ENCODE data around the gene CTTN. TPM values are rescaled to one million over a fixed set of nuclear protein-coding genes. Genes with fewer than 3 reads are reported as not detected.
"Not testable (repeated sequence)": the region's sequence is repeated elsewhere in the genome, so short reads cannot be mapped to it uniquely, and the experiment has no call there.

The CTTN gene
- total and polyA plus RNA-seq, 3 donors from 2014 or later: 136 to 377 (median 354) TPM

GRCh38 chr11:70448983-70449567 lies 50.7 kb downstream of the CTTN start:
- no peaks in the 10 kb centered on the region for H3K4me1 ChIP-seq
- no peaks in the 10 kb centered on the region for H3K36me3 ChIP-seq (ENCODE audit: low read depth, missing control alignments)
- no peak overlapping the region for H3K4me3 ChIP-seq
- intact Hi-C loops (cut with DNase I; ENCODE audit: low total_unique reads): no loop called here
- H3K9me3 ChIP-seq: no peaks in the 10 kb centered on the region
- DNase-seq: no peak
- 61 to 65% methylated on average over 2 of the region's 2 CpGs for WGBS, 2 donors
- H3K27ac ChIP-seq: no peak overlapping the region
- TF ChIP-seq POLR2A (IDR thresholded peaks at IDR 0.05): no peak
- TF ChIP-seq, protein P1, sequence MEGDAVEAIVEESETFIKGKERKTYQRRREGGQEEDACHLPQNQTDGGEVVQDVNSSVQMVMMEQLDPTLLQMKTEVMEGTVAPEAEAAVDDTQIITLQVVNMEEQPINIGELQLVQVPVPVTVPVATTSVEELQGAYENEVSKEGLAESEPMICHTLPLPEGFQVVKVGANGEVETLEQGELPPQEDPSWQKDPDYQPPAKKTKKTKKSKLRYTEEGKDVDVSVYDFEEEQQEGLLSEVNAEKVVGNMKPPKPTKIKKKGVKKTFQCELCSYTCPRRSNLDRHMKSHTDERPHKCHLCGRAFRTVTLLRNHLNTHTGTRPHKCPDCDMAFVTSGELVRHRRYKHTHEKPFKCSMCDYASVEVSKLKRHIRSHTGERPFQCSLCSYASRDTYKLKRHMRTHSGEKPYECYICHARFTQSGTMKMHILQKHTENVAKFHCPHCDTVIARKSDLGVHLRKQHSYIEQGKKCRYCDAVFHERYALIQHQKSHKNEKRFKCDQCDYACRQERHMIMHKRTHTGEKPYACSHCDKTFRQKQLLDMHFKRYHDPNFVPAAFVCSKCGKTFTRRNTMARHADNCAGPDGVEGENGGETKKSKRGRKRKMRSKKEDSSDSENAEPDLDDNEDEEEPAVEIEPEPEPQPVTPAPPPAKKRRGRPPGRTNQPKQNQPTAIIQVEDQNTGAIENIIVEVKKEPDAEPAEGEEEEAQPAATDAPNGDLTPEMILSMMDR (IDR thresholded peaks at IDR 0.05): peak in 1 of 3 experiments; percentile 31
- no peaks in the 10 kb centered on the region for H3K27me3 ChIP-seq

- peaks cover 3% of the 10 kb centered on the region for H3K4me1 ChIP-seq
- H3K27ac ChIP-seq: no peak overlapping the region
- TF ChIP-seq, protein P1 (IDR thresholded peaks at IDR 0.05): no peak
- TF ChIP-seq POLR2A (IDR thresholded peaks at IDR 0.05): no peak
- no peaks in the 10 kb centered on the region for H3K27me3 ChIP-seq
- no peak overlapping the region for H3K4me3 ChIP-seq
- no peak for DNase-seq
- H3K9me3 ChIP-seq: no peaks in the 10 kb centered on the region
- WGBS, 2 donors: 89 to 91% methylated on average over 9 of the region's 9 CpGs
- no peaks in the 10 kb centered on the region for H3K36me3 ChIP-seq (ENCODE audit: low read depth, missing control alignments)
- intact Hi-C loops (cut with DNase I; ENCODE audit: low total_unique reads): no loop called here
These were observed 56.0 kb downstream of the CTTN start for GRCh38 chr11:70454197-70454767.

- DNase-seq; intact Hi-C loops (cut with DNase I; ENCODE audit: low total_unique reads); H3K27me3 ChIP-seq: not testable (repeated sequence)
These were observed 56.5 kb downstream of the CTTN start for GRCh38 chr11:70454811-70455210.

DNA sequence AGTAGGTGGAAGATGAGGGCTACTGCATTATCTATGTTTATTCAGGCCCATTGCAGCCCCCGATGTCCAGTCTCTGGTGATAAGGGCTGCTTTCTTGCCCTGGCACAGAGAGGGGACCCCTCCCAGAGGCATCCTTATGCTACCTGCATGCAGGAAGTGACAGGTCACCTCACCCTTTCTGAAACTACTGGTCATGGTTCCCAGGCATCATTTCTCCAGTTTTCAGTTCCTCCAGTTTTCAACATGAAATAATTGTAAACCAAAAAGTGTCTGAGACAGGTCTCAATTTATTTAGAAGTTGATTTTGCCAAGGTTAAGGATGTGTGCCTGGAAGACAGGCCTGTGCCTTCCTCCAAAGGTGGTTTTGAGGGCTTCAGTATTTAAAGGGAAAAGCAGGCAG lies 57.0 kb downstream of the CTTN start:
- TF ChIP-seq POLR2A (IDR thresholded peaks at IDR 0.05): no peak
- TF ChIP-seq, protein P1 (IDR thresholded peaks at IDR 0.05): no peak
- H3K27ac ChIP-seq: no peak overlapping the region
- intact Hi-C loops (cut with DNase I; ENCODE audit: low total_unique reads): no loop called here
- no peaks in the 10 kb centered on the region for H3K27me3 ChIP-seq
- H3K9me3 ChIP-seq: no peaks in the 10 kb centered on the region
- no peaks in the 10 kb centered on the region for H3K36me3 ChIP-seq (ENCODE audit: low read depth, missing control alignments)
- no peak overlapping the region for H3K4me3 ChIP-seq
- WGBS, 2 donors: 62 to 68% methylated on average over 1 of the region's 1 CpG
- DNase-seq: no peak
- peaks cover 3% of the 10 kb centered on the region for H3K4me1 ChIP-seq

More at GRCh38 chr11:70454811-70455210, 56.5 kb downstream of the CTTN start:
- WGBS, 2 donors: 89 to 94% methylated on average over 9 of the region's 9 CpGs
- H3K4me3 ChIP-seq; H3K4me1 ChIP-seq; H3K27ac ChIP-seq; H3K36me3 ChIP-seq (ENCODE audit: low read depth, missing control alignments); H3K9me3 ChIP-seq: not testable (repeated sequence)

- TF ChIP-seq, protein P1 (IDR thresholded peaks at IDR 0.05): no peak
- TF ChIP-seq POLR2A (IDR thresholded peaks at IDR 0.05): no peak
- no peaks in the 10 kb centered on the region for H3K27me3 ChIP-seq
- H3K4me1 ChIP-seq: peaks cover 3% of the 10 kb centered on the region
- H3K36me3 ChIP-seq (ENCODE audit: low read depth, missing control alignments): no peaks in the 10 kb centered on the region
- H3K4me3 ChIP-seq: no peak overlapping the region
- no peaks in the 10 kb centered on the region for H3K9me3 ChIP-seq
- intact Hi-C loops (cut with DNase I; ENCODE audit: low total_unique reads): no loop called here
- no peak overlapping the region for H3K27ac ChIP-seq
- no peak for DNase-seq
- 35 to 62% methylated on average over 9 to 31 of the region's 31 CpGs for WGBS, 2 donors
These were observed 58.7 kb downstream of the CTTN start for GRCh38 chr11:70456921-70457532.

All from testis (tissue), 3 donors.